Activated T-cell treated with anti-CD3 and anti-CD28 coated beads, Interleukin-2, amount 50 U/mL, for 1 hour (primary cell): Measurements from ENCODE around the gene AFTPH.

Source experiments
- DNase-seq: peaks from one replicate; pipeline ENCODE4 v3.0.0-alpha.2; 2020

The AFTPH gene

GRCh38 chr2:64634345-64635267 lies 110.5 kb downstream of the AFTPH start:
- DNase-seq, result no peak

- no peak for DNase-seq
These were observed 112.1 kb downstream of the AFTPH start for GRCh38 chr2:64635976-64636911.

- DNase-seq, result no peak
These were observed 113.0 kb downstream of the AFTPH start for GRCh38 chr2:64637000-64637635.

GRCh38 chr2:64637931-64638330 lies 113.8 kb downstream of the AFTPH start:
- DNase-seq, result no peak

- DNase-seq, result no peak
These were observed 114.5 kb downstream of the AFTPH start for GRCh38 chr2:64638502-64639120.

- DNase-seq, result no peak
These were observed 115.6 kb downstream of the AFTPH start for GRCh38 chr2:64639691-64640090.

- DNase-seq, result no peak
These were observed 116.3 kb downstream of the AFTPH start for GRCh38 chr2:64640153-64641044.

- DNase-seq, result no peak
These were observed 117.5 kb downstream of the AFTPH start for GRCh38 chr2:64641599-64641998.
